Stimulated activated naive CD8-positive, alpha-beta T cell treated with anti-CD3 and anti-CD28 coated beads, Interleukin-15, Interleukin-2, amounts not matched to agents 100 U/mL and 50 U/mL, for 24 hours (primary cell): ENCODE measurements around the gene PRRT3.
A peak's percentile ranks its signal among the peaks of the same experiment; 100 is the strongest.
"Not testable (repeated sequence)": the region's sequence is repeated elsewhere in the genome, so short reads cannot be mapped to it uniquely, and the experiment has no call there.

Source experiments
- ATAC-seq: fragments of 150-1000 bp; cut with Tn5 transposase; one replicate; pipeline ENCODE4 v1.10.0; 2021
- DNase-seq: peaks from one replicate; pipeline ENCODE4 v3.0.0; 2021

PRRT3 gene

GRCh38 chr3:9947025-9947995 lies 4.9 kb downstream of the PRRT3 start:
- ATAC-seq = no peak
- no peak for DNase-seq

GRCh38 chr3:9946112-9947024 lies 5.8 kb downstream of the PRRT3 start:
- peak; percentile 78 for ATAC-seq
- peak; percentile 84 for DNase-seq

- ATAC-seq (no peak), DNase-seq (no peak)
Measured at GRCh38 chr3:9945358-9945757, 6.8 kb downstream of the PRRT3 start.

- ATAC-seq = no peak
- DNase-seq = no peak
Measured at GRCh38 chr3:9944271-9944670, 7.9 kb downstream of the PRRT3 start.

GRCh38 chr3:9942934-9943690 lies 9.1 kb downstream of the PRRT3 start:
- no peak for ATAC-seq
- DNase-seq = no peak

- DNase-seq (no peak), ATAC-seq (no peak)
Measured at GRCh38 chr3:9942164-9942563, 10.0 kb downstream of the PRRT3 start.

GRCh38 chr3:9940746-9941145 lies 11.5 kb downstream of the PRRT3 start:
- ATAC-seq = no peak
- no peak for DNase-seq

- ATAC-seq, DNase-seq: not testable (repeated sequence)
Measured at GRCh38 chr3:9939906-9940305, 12.3 kb downstream of the PRRT3 start.

- no peak for DNase-seq
- no peak for ATAC-seq
Measured at GRCh38 chr3:9938966-9939365, 13.2 kb downstream of the PRRT3 start.

GRCh38 chr3:9937486-9938238 lies 14.5 kb downstream of the PRRT3 start:
- no peak for DNase-seq
- no peak for ATAC-seq

GRCh38 chr3:9935966-9936510 lies 16.2 kb downstream of the PRRT3 start:
- ATAC-seq (no peak), DNase-seq (no peak)

GRCh38 chr3:9934993-9935392 lies 17.2 kb downstream of the PRRT3 start:
- no peak for ATAC-seq
- no peak for DNase-seq

GRCh38 chr3:9934235-9934621 lies 18.0 kb downstream of the PRRT3 start:
- ATAC-seq = no peak
- DNase-seq = peak; percentile 22

- DNase-seq (peak; percentile 97), ATAC-seq (peak; percentile 85)
Measured at GRCh38 chr3:9933561-9934234, 18.5 kb downstream of the PRRT3 start, which contains the start of gene CRELD1. CRELD1 (plus strand) TSS chr3:9933834; CDS start chr3:9934439, 605 bp downstream.

- ATAC-seq (peak; percentile 88), DNase-seq (peak; percentile 92)
Measured at GRCh38 chr3:9932843-9933560, 19.2 kb downstream of the PRRT3 start.

GRCh38 chr3:9932535-9932842 lies 19.7 kb downstream of the PRRT3 start:
- no peak for ATAC-seq
- DNase-seq = no peak

- ATAC-seq (no peak), DNase-seq (peak; percentile 23)
Measured at GRCh38 chr3:9930804-9931418, 21.3 kb downstream of the PRRT3 start.

GRCh38 chr3:9928158-9928557 lies 24.1 kb downstream of the PRRT3 start:
- no peak for ATAC-seq
- DNase-seq = no peak

GRCh38 chr3:9918261-9919038 lies 33.8 kb downstream of the PRRT3 start:
- ATAC-seq = no peak
- DNase-seq = no peak
